HL-60 (cell line): ENCODE results near the gene FAM117A.

Experiments
- DNase-seq, 2 experiments: peaks; one replicate each; pipeline ENCODE4 v3.0.0-alpha.2; 2010 to 2020; ENCODE audit warnings: low read depth in 1 of 2, low spot score in 1 of 2
- H3K27ac ChIP-seq: fragments of 250-450 bp; sonication (Bioruptor Pico); replicated peaks from 2 replicates; pipeline ENCODE4 v1.5.1; 2020; ENCODE audit warnings: mild to moderate bottlenecking, moderate library complexity
- H3K27me3 ChIP-seq: fragments of 250-450 bp; sonication (Bioruptor Pico); 2 replicates; pipeline ENCODE4 v1.5.1; 2021; ENCODE audit warnings: mild to moderate bottlenecking, moderate library complexity; ENCODE audit not compliant: insufficient read depth, poor library complexity, severe bottlenecking
- H3K4me3 ChIP-seq: replicated peaks from 2 replicates; pipeline ENCODE4 v1.5.1; 2011; ENCODE audit warnings: mild to moderate bottlenecking, control low read depth, low read length; ENCODE audit not compliant: insufficient read depth
- GABPA ChIP-seq: IDR thresholded peaks from 2 replicates; pipeline ENCODE4 v1.6.1; 2012; ENCODE audit warnings: low read depth
- POLR2AphosphoS5 ChIP-seq: IDR thresholded peaks from 2 replicates; pipeline ENCODE4 v1.6.1; 2012; ENCODE audit warnings: low read depth
- SPI1 ChIP-seq: IDR thresholded peaks from 2 replicates; pipeline ENCODE4 v1.6.1; 2012; ENCODE audit warnings: low read depth, mild to moderate bottlenecking, borderline replicate concordance
- TF ChIP-seq, protein P1 (sequence below): IDR thresholded peaks from 2 replicates; pipeline ENCODE4 v1.6.1; 2012; ENCODE audit warnings: low read depth; ENCODE audit not compliant: insufficient replicate concordance
- TF ChIP-seq, protein P2 (sequence below): IDR thresholded peaks from one replicate; pipeline ENCODE4 v1.5.1; 2011; ENCODE audit warnings: low read length, control low read depth, inconsistent platforms; ENCODE audit not compliant: insufficient read depth

Gene FAM117A

DNA sequence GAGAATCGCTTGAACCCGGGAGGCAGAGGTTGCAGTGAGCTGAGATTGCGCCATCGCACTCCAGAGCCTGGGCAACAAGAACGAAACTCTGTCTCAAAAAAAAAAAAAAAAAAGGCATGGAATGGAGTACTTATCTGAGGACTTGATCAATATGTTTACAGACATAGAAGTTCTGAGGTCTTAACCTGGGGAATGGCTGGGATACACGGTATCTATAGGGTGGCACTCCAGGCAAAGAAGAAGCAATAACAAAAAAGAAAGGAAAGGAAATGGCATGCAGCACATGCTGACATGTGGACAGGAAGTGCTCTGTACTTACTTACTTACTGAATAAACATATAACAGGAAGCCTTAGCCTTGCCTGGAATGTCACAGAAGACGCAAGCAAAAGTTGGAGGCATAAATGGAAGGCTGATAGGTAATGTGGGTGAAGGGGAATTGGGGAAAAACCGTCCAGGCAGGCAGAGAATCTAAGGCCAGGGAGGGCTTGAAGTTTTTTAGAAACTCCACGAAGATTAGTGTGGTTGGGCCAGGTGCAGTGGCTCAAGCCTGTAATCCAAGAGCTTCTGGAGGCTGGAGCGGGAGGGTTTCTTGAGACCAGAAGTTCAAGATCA lies 75.9 kb downstream of the FAM117A start:
- no peak for TF ChIP-seq POLR2AphosphoS5
- TF ChIP-seq SPI1 = peak; percentile 43; the same call in 1 of the 2 replicates
- H3K27ac ChIP-seq = peak overlapping the region; percentile 20; the same call in 1 of the 2 replicates
- DNase-seq = no peak
- no peaks in the 10 kb centered on the region for H3K27me3 ChIP-seq
- H3K4me3 ChIP-seq = no peak overlapping the region

DNA sequence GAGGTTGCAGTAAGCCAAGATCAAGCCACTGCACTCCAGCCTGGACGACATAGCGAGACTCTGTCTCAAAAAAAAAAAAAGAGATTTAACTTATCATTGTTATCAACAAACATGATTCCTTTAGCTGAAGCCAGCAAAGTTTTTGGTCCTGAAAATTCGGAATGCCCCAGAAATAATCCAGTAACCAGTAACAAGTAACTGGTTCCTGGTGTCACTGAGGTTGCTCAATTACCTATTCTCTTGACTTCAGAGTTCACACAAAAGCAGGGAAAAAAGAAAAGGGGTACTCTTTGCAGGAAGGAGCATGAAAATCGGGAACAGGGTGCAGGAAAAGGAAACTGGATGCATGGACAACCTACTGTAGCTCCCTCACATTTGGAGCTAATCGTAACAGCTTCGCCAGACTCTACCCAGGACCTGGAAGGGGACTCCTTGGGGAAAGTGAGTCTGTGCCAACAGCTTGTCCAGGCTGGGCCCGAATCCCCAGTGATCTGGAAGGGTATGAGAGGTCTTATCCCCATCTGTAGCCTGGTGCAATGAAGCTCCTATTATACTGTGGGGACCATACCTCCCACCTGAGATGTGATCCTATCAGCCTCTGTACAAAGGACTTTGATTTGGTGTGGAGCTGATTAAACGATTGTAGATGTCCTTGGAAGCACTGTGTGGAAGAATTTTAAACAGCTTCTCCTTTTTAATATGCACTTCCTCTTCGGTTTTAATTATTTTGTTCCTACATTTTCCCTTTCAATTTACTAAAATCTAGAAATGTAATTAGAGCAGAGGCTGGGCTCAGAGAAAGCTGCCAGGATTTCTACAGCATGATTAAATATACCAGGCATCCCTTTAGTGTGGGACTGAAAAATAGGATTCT lies 82.6 kb downstream of the FAM117A start:
- Histone ChIP-seq H3K4me3 (no peak overlapping the region), H3K27me3 (no peaks in the 10 kb centered on the region), H3K27ac (no peak overlapping the region)
- DNase-seq = no peak
- TF ChIP-seq, protein P1, sequence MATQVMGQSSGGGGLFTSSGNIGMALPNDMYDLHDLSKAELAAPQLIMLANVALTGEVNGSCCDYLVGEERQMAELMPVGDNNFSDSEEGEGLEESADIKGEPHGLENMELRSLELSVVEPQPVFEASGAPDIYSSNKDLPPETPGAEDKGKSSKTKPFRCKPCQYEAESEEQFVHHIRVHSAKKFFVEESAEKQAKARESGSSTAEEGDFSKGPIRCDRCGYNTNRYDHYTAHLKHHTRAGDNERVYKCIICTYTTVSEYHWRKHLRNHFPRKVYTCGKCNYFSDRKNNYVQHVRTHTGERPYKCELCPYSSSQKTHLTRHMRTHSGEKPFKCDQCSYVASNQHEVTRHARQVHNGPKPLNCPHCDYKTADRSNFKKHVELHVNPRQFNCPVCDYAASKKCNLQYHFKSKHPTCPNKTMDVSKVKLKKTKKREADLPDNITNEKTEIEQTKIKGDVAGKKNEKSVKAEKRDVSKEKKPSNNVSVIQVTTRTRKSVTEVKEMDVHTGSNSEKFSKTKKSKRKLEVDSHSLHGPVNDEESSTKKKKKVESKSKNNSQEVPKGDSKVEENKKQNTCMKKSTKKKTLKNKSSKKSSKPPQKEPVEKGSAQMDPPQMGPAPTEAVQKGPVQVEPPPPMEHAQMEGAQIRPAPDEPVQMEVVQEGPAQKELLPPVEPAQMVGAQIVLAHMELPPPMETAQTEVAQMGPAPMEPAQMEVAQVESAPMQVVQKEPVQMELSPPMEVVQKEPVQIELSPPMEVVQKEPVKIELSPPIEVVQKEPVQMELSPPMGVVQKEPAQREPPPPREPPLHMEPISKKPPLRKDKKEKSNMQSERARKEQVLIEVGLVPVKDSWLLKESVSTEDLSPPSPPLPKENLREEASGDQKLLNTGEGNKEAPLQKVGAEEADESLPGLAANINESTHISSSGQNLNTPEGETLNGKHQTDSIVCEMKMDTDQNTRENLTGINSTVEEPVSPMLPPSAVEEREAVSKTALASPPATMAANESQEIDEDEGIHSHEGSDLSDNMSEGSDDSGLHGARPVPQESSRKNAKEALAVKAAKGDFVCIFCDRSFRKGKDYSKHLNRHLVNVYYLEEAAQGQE = no peak
- TF ChIP-seq, protein P2, sequence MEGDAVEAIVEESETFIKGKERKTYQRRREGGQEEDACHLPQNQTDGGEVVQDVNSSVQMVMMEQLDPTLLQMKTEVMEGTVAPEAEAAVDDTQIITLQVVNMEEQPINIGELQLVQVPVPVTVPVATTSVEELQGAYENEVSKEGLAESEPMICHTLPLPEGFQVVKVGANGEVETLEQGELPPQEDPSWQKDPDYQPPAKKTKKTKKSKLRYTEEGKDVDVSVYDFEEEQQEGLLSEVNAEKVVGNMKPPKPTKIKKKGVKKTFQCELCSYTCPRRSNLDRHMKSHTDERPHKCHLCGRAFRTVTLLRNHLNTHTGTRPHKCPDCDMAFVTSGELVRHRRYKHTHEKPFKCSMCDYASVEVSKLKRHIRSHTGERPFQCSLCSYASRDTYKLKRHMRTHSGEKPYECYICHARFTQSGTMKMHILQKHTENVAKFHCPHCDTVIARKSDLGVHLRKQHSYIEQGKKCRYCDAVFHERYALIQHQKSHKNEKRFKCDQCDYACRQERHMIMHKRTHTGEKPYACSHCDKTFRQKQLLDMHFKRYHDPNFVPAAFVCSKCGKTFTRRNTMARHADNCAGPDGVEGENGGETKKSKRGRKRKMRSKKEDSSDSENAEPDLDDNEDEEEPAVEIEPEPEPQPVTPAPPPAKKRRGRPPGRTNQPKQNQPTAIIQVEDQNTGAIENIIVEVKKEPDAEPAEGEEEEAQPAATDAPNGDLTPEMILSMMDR = no peak
- TF ChIP-seq POLR2AphosphoS5 (no peak), SPI1 (peak; percentile 87), GABPA (no peak)

DNA sequence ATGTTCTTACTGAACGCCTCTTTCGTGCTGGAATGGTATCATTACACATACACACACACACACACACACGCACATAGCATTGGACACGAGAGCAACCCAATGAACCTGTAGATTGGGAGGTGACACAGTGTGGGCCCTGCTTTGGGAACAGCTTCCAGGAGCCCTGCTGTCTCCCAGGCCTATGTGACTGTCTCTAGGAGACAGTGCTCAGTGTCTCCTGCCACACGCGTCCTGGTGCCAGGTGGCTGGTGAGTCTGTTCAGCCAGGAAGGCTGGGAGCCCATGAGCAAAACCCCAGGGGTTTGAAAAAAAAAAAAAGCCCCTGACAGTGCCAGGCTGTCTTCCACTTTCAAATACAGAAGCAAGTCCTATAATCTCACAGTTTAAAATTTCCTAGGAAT lies 83.6 kb downstream of the FAM117A start:
- Histone ChIP-seq H3K27me3 (no peaks in the 10 kb centered on the region), H3K27ac (no peak overlapping the region), H3K4me3 (no peak overlapping the region)
- DNase-seq = no peak
- TF ChIP-seq GABPA = no peak
- TF ChIP-seq, protein P2 = no peak
- no peak for TF ChIP-seq SPI1
- TF ChIP-seq, protein P1 = no peak
- no peak for TF ChIP-seq POLR2AphosphoS5
